Activated B cell treated with CpG ODN at 0.5 μM for 24 hours (primary cell): ENCODE measurements around the gene SYNDIG1. TPM values are rescaled to one million over a fixed set of nuclear protein-coding genes. Genes with fewer than 3 reads are reported as not detected.

ENCODE experiments used
- ATAC-seq: fragments of 200-7000 bp; cut with Tn5 transposase; one replicate; pipeline ENCODE4 v1.10.0; 2021; ENCODE audit warnings: low read depth, mild to moderate bottlenecking, moderate library complexity
- CTCF ChIA-PET: fragments of 350-600 bp; sonication (Branson Sonifier 250); formaldehyde crosslinking; loops from one replicate; lab custom pipeline; 2021; ENCODE audit warnings: antibody characterized with exemption; lab: Charles Lee
- POLR2A ChIA-PET: fragments of 350-600 bp; sonication (Branson Sonifier 250); formaldehyde crosslinking; loops from one replicate; lab custom pipeline; 2021; ENCODE audit warnings: antibody characterized with exemption; lab: Charles Lee
- DNase-seq: peaks from one replicate; pipeline ENCODE4 v3.0.0; 2022
- H3K27ac Mint-ChIP-seq: one replicate; pipeline ENCODE4 v1.8.0; 2020; ENCODE audit warnings: mixed read lengths
- H3K27me3 Mint-ChIP-seq: one replicate; pipeline ENCODE4 v1.8.0; 2021; ENCODE audit warnings: mixed read lengths
- H3K36me3 Mint-ChIP-seq: one replicate; pipeline ENCODE4 v1.8.0; 2021; ENCODE audit warnings: low read depth, mixed read lengths
- H3K4me1 Mint-ChIP-seq: one replicate; pipeline ENCODE4 v1.8.0; 2021; ENCODE audit warnings: mixed read lengths
- H3K4me3 Mint-ChIP-seq: one replicate; pipeline ENCODE4 v1.8.0; 2020; ENCODE audit warnings: mild to moderate bottlenecking, mixed read lengths
- H3K9me3 Mint-ChIP-seq: one replicate; pipeline ENCODE4 v1.8.0; 2020; ENCODE audit warnings: mixed read lengths
- intact Hi-C: fragments of 100-400 bp; cut with micrococcal nuclease; formaldehyde crosslinking; loops from one replicate; pipeline ENCODE4 v1.15.1; 2024
- total RNA-seq: library from RNA; stranded (reverse); gene quantifications from 2 replicates; pipeline ENCODE4 v1.2.3, GENCODE V29; 2022
- TF ChIP-seq, protein P1 (sequence below): fragments of 200-600 bp; IDR thresholded peaks from one replicate; pipeline ENCODE4 v1.8.0; 2022; ENCODE audit warnings: antibody characterized with exemption, mild to moderate bottlenecking

The SYNDIG1 gene
- total RNA-seq, 1 donor from 2014 or later: not detected

DNA sequence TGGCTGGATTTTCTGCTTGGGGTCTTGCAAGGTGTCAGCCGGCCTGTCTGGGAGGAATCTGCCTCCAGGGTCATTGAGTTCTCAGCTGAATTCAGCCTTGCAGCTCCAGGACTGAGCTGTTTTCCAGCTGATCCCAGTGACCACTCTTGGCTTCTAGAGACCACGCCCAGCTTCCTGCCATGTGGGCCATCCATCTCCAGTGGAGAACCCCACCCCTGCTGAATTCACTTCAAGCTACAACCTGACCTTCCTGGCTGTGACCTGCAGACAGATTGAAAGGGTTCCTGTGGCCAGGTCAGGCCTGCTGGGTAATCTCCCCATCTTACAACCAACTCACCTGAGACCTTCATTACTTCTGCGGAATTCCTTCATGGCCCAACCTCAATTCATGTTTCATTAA is 26.5 kb upstream of the SYNDIG1 start:
- Mint-ChIP-seq H3K4me3 (no peak overlapping the region), H3K36me3 (no peaks in the 10 kb centered on the region), H3K27me3 (peaks cover 1% of the 10 kb centered on the region), H3K27ac (no peak overlapping the region), H3K9me3 (no peaks in the 10 kb centered on the region), H3K4me1 (no peaks in the 10 kb centered on the region)
- intact Hi-C loops: no loop called here
- TF ChIP-seq, protein P1, sequence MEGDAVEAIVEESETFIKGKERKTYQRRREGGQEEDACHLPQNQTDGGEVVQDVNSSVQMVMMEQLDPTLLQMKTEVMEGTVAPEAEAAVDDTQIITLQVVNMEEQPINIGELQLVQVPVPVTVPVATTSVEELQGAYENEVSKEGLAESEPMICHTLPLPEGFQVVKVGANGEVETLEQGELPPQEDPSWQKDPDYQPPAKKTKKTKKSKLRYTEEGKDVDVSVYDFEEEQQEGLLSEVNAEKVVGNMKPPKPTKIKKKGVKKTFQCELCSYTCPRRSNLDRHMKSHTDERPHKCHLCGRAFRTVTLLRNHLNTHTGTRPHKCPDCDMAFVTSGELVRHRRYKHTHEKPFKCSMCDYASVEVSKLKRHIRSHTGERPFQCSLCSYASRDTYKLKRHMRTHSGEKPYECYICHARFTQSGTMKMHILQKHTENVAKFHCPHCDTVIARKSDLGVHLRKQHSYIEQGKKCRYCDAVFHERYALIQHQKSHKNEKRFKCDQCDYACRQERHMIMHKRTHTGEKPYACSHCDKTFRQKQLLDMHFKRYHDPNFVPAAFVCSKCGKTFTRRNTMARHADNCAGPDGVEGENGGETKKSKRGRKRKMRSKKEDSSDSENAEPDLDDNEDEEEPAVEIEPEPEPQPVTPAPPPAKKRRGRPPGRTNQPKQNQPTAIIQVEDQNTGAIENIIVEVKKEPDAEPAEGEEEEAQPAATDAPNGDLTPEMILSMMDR: no peak
- ChIA-PET POLR2A (no interaction called here), CTCF (no interaction called here)
- DNase-seq (no peak), ATAC-seq (no peak)

DNA sequence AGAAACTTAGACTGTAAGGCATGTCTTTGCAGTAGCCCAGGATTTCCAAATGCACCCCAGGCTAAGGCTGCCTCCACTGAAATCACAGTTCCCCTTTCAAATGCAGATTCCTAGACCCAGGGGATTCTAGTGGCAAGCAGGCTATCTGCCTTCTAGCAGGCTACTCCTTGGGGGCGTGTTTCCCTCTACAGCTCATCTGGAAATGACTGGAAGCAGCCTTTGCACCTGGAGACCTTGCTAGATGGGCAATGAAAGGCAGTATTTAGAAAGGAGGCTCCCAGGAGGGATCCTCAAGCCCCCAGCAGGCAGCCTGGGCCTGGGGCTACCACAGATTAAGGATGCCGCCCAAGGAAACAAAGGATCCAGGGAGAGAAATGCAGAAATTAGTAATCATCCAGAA is 26.0 kb upstream of the SYNDIG1 start:
- no peaks in the 10 kb centered on the region for H3K9me3 Mint-ChIP-seq
- POLR2A ChIA-PET: no interaction called here

DNA sequence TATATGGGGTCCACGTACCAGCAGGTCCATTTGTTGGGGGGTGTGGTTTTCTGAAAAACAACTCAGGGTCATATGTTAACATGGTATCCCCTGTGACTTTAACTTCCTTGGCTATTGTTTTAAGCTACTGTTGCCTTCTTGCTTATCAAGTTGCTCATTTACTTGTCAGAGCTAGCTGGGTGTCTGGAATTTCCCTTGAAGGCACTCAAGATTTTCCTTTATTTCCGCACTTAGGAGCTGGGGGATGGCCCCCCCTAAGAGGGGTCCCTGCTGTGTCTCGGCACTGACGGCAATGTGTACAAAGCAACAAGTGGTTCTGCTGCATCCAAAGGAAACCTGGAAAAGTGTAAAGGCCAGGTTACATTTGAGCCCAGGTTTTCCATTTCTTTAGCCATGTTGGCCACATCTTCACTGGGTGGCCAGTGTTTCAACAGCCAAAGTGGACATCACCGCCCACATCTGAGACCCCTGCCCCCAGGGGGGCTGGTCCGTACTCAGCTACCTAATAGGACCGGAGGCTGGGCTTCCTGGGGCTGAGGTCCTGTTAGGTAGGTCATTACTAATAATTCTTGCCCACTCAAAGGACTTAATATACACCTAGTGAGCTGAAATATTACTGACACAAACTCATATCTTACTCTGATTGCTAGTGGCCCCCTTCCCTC is 24.8 kb upstream of the SYNDIG1 start:
- ATAC-seq: no peak
- no peak overlapping the region for H3K27ac Mint-ChIP-seq
- TF ChIP-seq, protein P1: no peak
- no peak overlapping the region for H3K4me3 Mint-ChIP-seq
- H3K36me3 Mint-ChIP-seq: no peaks in the 10 kb centered on the region
- ChIA-PET CTCF (no interaction called here), POLR2A (no interaction called here)
- no peaks in the 10 kb centered on the region for H3K9me3 Mint-ChIP-seq
- H3K27me3 Mint-ChIP-seq: no peaks in the 10 kb centered on the region
- H3K4me1 Mint-ChIP-seq: no peaks in the 10 kb centered on the region
- intact Hi-C loops: no loop called here
- DNase-seq: no peak

More for the DNA sequence above, 26.0 kb upstream of the SYNDIG1 start:
- CTCF ChIA-PET: no interaction called here
- Mint-ChIP-seq H3K27me3 (no peaks in the 10 kb centered on the region), H3K4me3 (no peak overlapping the region), H3K4me1 (no peaks in the 10 kb centered on the region), H3K27ac (no peak overlapping the region), H3K36me3 (no peaks in the 10 kb centered on the region)
- DNase-seq (no peak), ATAC-seq (no peak)
- TF ChIP-seq, protein P1: no peak
- intact Hi-C loops: no loop called here

DNA sequence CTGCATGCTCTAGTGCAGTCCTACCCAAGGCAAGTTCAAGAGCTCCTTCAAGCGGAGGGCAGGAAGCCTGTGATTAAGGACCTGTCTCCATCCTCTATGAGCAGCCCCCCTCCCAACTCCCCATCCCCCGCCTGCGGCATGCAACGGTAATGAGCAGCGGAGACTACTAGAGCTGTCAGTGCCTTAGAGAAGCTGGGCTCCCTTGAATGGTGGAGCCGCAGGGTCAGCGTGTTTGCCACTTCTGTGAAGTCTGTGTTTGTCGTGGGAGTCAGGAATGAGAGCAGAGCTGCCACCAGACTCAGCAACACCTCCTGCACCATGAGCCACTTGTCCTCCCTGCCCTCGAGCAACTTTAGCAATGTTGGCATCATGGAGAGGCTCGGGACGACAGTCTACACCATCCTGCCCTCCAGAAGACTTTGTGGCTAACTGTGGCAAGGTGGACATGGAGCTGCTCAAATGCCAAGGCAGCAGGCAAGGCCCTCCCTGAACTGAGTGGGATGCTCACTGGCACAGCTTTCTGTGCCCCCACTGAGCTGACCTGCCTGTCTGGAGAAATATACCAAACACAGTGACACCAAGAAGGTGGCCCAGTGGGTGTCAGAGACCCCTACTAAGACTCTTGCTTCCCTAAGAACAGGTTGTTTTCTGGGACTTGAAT is 23.8 kb upstream of the SYNDIG1 start:
- intact Hi-C loops: no loop called here

DNA sequence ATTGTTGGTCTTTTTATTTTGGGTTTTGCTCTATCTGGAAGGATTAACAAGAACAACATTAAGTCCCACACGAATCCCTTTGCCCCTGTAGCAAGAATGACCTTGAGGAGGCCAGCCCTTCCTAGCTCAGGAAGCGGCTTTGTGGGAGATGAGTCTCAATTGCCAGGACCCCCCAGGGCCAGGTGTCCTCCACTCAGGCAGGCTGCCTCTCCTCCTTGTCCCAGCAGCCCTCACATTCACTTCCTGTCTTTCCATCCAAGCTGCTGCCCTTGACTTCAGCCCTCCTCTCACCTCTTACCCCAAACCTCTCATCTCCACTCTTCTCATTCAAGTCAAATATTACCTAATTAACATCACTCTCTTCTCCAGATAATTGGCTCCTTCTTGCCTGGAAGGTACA is 22.6 kb upstream of the SYNDIG1 start:
- ChIA-PET POLR2A (no interaction called here), CTCF (no interaction called here)
- TF ChIP-seq, protein P1: no peak
- ATAC-seq: no peak
- no peak overlapping the region for H3K4me3 Mint-ChIP-seq
- H3K4me1 Mint-ChIP-seq: no peaks in the 10 kb centered on the region
- DNase-seq: no peak
- no peak overlapping the region for H3K27ac Mint-ChIP-seq
- no peaks in the 10 kb centered on the region for H3K9me3 Mint-ChIP-seq
- no peaks in the 10 kb centered on the region for H3K36me3 Mint-ChIP-seq
- no peaks in the 10 kb centered on the region for H3K27me3 Mint-ChIP-seq
- intact Hi-C loops: no loop called here

More for the DNA sequence above, 23.8 kb upstream of the SYNDIG1 start:
- Mint-ChIP-seq H3K27me3 (no peaks in the 10 kb centered on the region), H3K4me3 (no peak overlapping the region), H3K9me3 (no peaks in the 10 kb centered on the region), H3K27ac (no peak overlapping the region), H3K36me3 (no peaks in the 10 kb centered on the region), H3K4me1 (no peaks in the 10 kb centered on the region)
- ATAC-seq (no peak), DNase-seq (no peak)
- TF ChIP-seq, protein P1: no peak
- POLR2A ChIA-PET: no interaction called here
- CTCF ChIA-PET: no interaction called here
